Vagina (tissue), 2 donors: Measurements from ENCODE around the gene DLL4. TPM values are rescaled to one million over a fixed set of nuclear protein-coding genes. Genes with fewer than 3 reads are reported as not detected.

ENCODE experiments used
- DNase-seq, 2 donors: peaks; one replicate each; pipeline ENCODE4 v3.0.0-alpha.2; 2017; ENCODE audit errors: extremely low spot score in 2 of 2
- H3K27ac ChIP-seq: fragments of 200-600 bp; sonication (generic); one replicate; pipeline ENCODE4 v1.5.1; 2019
- H3K27me3 ChIP-seq: fragments of 200-600 bp; sonication (generic); one replicate; pipeline ENCODE4 v1.5.1; 2019
- H3K36me3 ChIP-seq, 2 donors: fragments of 200-600 bp; sonication (generic); one replicate each; pipeline ENCODE4 v1.5.1; 2017 to 2019
- H3K4me1 ChIP-seq: fragments of 200-600 bp; sonication (generic); one replicate; pipeline ENCODE4 v1.5.1; 2019
- H3K4me3 ChIP-seq, 2 donors: fragments of 200-600 bp; sonication (generic); 1 replicate in 1 of 2; 2 replicates in 1 of 2; pipeline ENCODE4 v1.5.1; 2016 to 2019
- H3K9me3 ChIP-seq: fragments of 200-600 bp; sonication (generic); one replicate; pipeline ENCODE4 v1.5.1; 2019
- POLR2A ChIP-seq, 2 donors: fragments of 450-650 bp; IDR thresholded peaks; one replicate each; pipeline ENCODE4 v1.6.1; 2017; ENCODE audit warnings: antibody characterized with exemption in 2 of 2, mild to moderate bottlenecking in 2 of 2, moderate library complexity in 2 of 2
- POLR2AphosphoS5 ChIP-seq, 2 donors: sonication (generic); formaldehyde crosslinking; IDR thresholded peaks; one replicate each; pipeline ENCODE4 v1.9.0; 2017; ENCODE audit warnings: antibody characterized with exemption in 2 of 2, mild to moderate bottlenecking in 2 of 2, low read depth in 1 of 2; ENCODE audit not compliant: insufficient read depth in 1 of 2
- intact Hi-C: fragments of 100-400 bp; cut with DNase I; formaldehyde crosslinking; loops from one replicate; pipeline ENCODE4 v1.15.1; 2023
- total RNA-seq: library from RNA; depleted of rRNA; stranded (reverse); fragments of >200 nt; gene quantifications from one replicate; pipeline ENCODE4 v1.2.3, GENCODE V29; 2016
- TF ChIP-seq, protein P1 (sequence below), 3 experiments: fragments of 450-650 bp in 2 of 3; fragments of 200-600 bp in 1 of 3; sonication (generic) in 1 of 3; IDR thresholded peaks; one replicate each; pipeline ENCODE4 v1.5.1; 2017 to 2019; ENCODE audit warnings: antibody characterized with exemption in 3 of 3, mild to moderate bottlenecking in 2 of 3, moderate library complexity in 2 of 3

The DLL4 gene
- total RNA-seq, 1 donor from 2014 or later = 20.9 TPM

DNA sequence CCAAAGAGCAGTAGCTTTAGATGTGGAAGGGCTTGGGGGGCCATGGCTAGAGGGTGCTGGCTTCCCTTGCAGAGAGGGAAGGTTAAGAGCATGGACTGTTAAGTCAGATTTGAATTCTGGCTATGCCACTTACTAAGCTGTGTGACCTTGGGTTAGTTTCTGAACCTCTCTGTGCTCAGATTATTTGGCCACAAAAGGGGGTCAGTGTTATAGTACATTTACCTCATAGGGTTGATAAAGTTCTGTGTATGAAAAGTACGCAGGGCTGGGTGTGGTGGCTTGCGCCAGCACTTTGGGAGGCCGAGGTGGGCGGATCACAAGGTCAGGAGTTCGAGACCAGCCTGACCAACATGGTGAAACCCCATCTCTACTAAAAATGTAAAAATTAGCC lies 28.1 kb upstream of the DLL4 start:
- H3K9me3 ChIP-seq = no peaks in the 10 kb centered on the region
- H3K4me3 ChIP-seq = no peak overlapping the region
- no peak overlapping the region for H3K27ac ChIP-seq
- H3K4me1 ChIP-seq = peaks cover 23% of the 10 kb centered on the region
- H3K36me3 ChIP-seq = peaks cover 0 to 49% of the 10 kb centered on the region in 2 donors
- H3K27me3 ChIP-seq = no peaks in the 10 kb centered on the region
- TF ChIP-seq POLR2A (IDR thresholded peaks at IDR 0.05) (no peak), POLR2AphosphoS5 (IDR thresholded peaks at IDR 0.05; ENCODE audit: insufficient read depth in 1 of 2, low read depth in 1 of 2) (no peak)
- TF ChIP-seq, protein P1, sequence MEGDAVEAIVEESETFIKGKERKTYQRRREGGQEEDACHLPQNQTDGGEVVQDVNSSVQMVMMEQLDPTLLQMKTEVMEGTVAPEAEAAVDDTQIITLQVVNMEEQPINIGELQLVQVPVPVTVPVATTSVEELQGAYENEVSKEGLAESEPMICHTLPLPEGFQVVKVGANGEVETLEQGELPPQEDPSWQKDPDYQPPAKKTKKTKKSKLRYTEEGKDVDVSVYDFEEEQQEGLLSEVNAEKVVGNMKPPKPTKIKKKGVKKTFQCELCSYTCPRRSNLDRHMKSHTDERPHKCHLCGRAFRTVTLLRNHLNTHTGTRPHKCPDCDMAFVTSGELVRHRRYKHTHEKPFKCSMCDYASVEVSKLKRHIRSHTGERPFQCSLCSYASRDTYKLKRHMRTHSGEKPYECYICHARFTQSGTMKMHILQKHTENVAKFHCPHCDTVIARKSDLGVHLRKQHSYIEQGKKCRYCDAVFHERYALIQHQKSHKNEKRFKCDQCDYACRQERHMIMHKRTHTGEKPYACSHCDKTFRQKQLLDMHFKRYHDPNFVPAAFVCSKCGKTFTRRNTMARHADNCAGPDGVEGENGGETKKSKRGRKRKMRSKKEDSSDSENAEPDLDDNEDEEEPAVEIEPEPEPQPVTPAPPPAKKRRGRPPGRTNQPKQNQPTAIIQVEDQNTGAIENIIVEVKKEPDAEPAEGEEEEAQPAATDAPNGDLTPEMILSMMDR (IDR thresholded peaks at IDR 0.05) = no peak
- intact Hi-C loops = loop anchor here (5.0 to 10.0 kb wide), 3 partner anchors 41 to 214 kb away; partner anchors contain the start of gene INO80
- no peak for DNase-seq

DNA sequence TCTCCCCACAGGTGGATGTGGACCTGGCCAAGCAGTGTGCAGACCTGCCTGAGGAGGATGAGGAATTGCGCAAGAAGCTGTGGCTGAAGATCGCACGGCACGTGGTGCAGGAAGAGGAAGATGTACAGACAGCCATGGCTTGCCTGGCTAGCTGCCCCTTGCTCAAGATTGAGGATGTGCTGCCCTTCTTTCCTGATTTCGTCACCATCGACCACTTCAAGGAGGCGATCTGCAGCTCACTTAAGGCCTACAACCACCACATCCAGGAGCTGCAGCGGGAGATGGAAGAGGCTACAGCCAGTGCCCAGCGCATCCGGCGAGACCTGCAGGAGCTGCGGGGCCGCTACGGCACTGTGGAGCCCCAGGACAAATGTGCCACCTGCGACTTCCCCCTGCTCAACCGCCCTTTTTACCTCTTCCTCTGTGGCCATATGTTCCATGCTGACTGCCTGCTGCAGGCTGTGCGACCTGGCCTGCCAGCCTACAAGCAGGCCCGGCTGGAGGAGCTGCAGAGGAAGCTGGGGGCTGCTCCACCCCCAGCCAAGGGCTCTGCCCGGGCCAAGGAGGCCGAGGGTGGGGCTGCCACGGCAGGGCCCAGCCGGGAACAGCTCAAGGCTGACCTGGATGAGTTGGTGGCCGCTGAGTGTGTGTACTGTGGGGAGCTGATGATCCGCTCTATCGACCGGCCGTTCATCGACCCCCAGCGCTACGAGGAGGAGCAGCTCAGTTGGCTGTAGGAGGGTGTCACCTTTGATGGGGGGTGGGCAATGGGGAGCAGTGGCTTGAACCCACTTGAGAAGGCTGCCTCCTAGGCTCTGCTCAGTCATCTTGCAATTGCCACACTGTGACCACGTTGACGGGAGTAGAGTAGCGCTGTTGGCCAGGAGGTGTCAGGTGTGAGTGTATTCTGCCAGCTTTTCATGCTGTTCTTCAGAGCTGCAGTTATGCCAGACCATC lies 26.3 kb upstream of the DLL4 start:
- Histone ChIP-seq H3K4me1 (peaks cover 38% of the 10 kb centered on the region), H3K27ac (no peak overlapping the region), H3K36me3 (peaks cover 0 to 45% of the 10 kb centered on the region in 2 donors), H3K4me3 (no peak overlapping the region), H3K27me3 (no peaks in the 10 kb centered on the region), H3K9me3 (no peaks in the 10 kb centered on the region)
- TF ChIP-seq, protein P1 (IDR thresholded peaks at IDR 0.05) = no peak
- TF ChIP-seq POLR2A (IDR thresholded peaks at IDR 0.05) = no peak
- no peak for TF ChIP-seq POLR2AphosphoS5 (IDR thresholded peaks at IDR 0.05; ENCODE audit: insufficient read depth in 1 of 2, low read depth in 1 of 2)
- DNase-seq = no peak
- intact Hi-C loops = loop anchor here (2.0 to 10.0 kb wide), 4 partner anchors 39 to 282 kb away; partner anchors contain the start of gene INO80

DNA sequence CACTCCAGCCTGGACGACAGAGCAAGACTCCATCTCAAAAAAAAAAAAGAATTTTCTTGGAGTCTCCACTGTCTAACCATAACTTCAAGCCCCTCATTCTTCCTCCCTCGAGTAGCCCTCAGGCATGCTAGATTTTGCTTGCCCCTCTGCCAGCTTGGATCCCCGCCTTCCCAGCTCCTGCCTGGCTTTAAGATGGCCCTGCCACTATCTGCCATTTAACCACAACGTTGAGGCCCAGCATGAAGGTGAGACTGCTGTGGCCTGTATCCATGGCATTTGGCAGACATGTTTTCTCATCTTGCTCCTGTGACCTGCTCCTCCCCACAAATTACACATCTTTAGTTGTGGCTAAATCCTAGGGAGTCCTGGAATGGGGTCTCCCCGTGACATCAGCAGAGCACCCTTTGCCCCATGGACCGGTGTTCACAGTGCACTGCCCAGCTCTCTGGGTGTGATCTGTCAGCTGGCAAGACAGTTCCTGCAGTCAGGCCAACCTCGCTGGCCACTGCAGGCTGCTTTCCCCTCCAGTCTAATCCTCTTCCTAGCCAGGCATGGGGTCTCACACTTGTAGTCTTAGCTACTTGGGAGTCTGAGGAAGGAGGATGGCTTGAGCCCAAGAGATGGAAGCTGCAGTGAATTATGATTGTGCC lies 24.5 kb upstream of the DLL4 start:
- Histone ChIP-seq H3K36me3 (peaks cover 0 to 32% of the 10 kb centered on the region in 2 donors), H3K27me3 (no peaks in the 10 kb centered on the region), H3K4me3 (no peak overlapping the region), H3K9me3 (no peaks in the 10 kb centered on the region), H3K27ac (no peak overlapping the region), H3K4me1 (peaks cover 39% of the 10 kb centered on the region)
- no peak for DNase-seq
- intact Hi-C loops = loop anchor here (5.0 to 10.0 kb wide), 3 partner anchors 38 to 210 kb away; partner anchors contain the start of gene INO80
- TF ChIP-seq POLR2A (IDR thresholded peaks at IDR 0.05) = no peak
- no peak for TF ChIP-seq POLR2AphosphoS5 (IDR thresholded peaks at IDR 0.05; ENCODE audit: insufficient read depth in 1 of 2, low read depth in 1 of 2)
- TF ChIP-seq, protein P1 (IDR thresholded peaks at IDR 0.05) = no peak

DNA sequence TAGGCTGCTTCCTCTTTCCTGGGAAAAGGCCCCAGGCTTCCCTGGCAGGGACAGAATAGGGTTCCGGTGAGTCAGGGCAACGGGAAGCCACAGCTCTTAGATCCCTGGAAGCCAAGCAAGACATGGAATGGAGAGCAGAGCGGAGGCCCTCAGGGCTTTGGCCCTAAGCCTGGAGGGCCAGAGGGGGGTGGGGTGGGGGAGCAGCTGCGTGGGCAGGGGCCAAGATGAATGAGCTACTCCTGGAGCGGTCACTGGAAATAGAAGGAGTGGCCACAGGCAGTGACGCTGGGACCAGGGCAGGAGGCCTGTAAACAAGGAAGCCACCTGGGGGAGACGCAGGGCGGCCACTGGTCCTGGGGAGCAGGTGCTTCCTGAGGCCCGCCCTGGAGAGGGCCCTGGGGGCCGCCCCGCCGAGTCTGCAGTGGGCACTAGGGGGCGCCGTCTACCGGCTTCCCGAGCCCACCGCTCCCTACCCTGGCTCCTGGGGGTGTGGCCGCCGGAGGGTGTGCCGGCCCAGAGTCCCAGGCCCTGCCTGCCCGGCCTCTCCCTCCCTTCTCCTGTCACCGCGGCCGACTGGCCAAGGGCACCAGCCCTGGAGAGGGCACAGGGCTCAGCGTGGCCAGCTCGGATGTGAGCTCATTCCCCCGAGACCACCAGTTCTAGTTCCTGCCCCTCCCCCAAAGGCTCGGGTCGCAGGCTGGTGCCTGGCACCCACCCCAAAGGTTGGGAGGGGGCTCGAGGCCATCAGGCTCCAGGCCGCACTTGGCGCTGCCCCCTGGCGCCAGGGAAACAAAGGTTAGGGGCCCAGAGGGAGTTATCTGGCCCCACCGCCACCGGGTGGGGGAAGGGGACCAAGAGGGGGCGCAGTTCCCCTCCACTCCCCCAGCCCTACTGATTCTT lies 22.8 kb upstream of the DLL4 start:
- no peaks in the 10 kb centered on the region for H3K27me3 ChIP-seq
- peak overlapping the region; percentile 90 for H3K27ac ChIP-seq
- H3K4me1 ChIP-seq = peaks cover 47% of the 10 kb centered on the region
- H3K36me3 ChIP-seq = peaks cover 0 to 15% of the 10 kb centered on the region in 2 donors
- DNase-seq = peak in 1 of 2 donors; percentile 96
- TF ChIP-seq, protein P1 (IDR thresholded peaks at IDR 0.05) = peak; percentile 70 to 87 (median 83)
- TF ChIP-seq POLR2AphosphoS5 (IDR thresholded peaks at IDR 0.05; ENCODE audit: insufficient read depth in 1 of 2, low read depth in 1 of 2) (peak; percentile 47 to 88), POLR2A (IDR thresholded peaks at IDR 0.05) (no peak)
- peak overlapping the region; percentile 51 to 61 for H3K4me3 ChIP-seq
- H3K9me3 ChIP-seq = no peaks in the 10 kb centered on the region
- intact Hi-C loops = loop anchor here (10.0 kb wide), 1 partner anchor 208 kb away; the partner anchor contains the start of gene INO80
